A549 (cell line): ENCODE measurements around the gene CEP72.

Source experiments
- CTCF ChIP-seq: fragments of >200 bp; sonication (Bioruptor Twin); formaldehyde crosslinking; IDR thresholded peaks from 3 replicates; pipeline ENCODE4 v1.5.1; 2016
- MYC ChIP-seq: IDR thresholded peaks from 2 replicates; pipeline ENCODE4 v1.6.1; 2012; ENCODE audit warnings: mild to moderate bottlenecking, inconsistent platforms, low read length, improper control_type of control experiment, borderline replicate concordance
- RAD21 ChIP-seq, 2 experiments: fragments of >200 bp in 1 of 2; sonication (Bioruptor Twin) in 1 of 2; formaldehyde crosslinking in 1 of 2; IDR thresholded peaks in 1 of 2; conservative IDR thresholded peaks in 1 of 2; 2 replicates in 1 of 2; 3 replicates in 1 of 2; pipeline ENCODE4 v1.6.1; 2012 to 2018; ENCODE audit warnings: inconsistent platforms in 1 of 2

- TF ChIP-seq CTCF, result no peak
- TF ChIP-seq RAD21 (conservative IDR thresholded peaks at IDR 0.05 in 1 of 2, IDR thresholded peaks at IDR 0.05 in 1 of 2), result no peak
- TF ChIP-seq MYC, result no peak
These were observed 18.6 kb upstream of the CEP72 start for GRCh38 chr5:593511-593910.
